Smooth muscle cell (in vitro differentiated cells): ENCODE results near the gene PRR11. TPM values are rescaled to one million over a fixed set of nuclear protein-coding genes. Genes with fewer than 3 reads are reported as not detected.
"Not testable (repeated sequence)": the region's sequence is repeated elsewhere in the genome, so short reads cannot be mapped to it uniquely, and the experiment has no call there.

Experiments
- DNase-seq: peaks from one replicate; lab custom pipeline; 2025; ENCODE audit not compliant: unreplicated experiment; lab: John Stamatoyannopoulos, UW
- H2AFZ ChIP-seq: fragments of 200-600 bp; sonication (generic); 2 replicates; pipeline ENCODE4 v1.6.0; 2016; ENCODE audit warnings: antibody characterized with exemption, low read depth, mild to moderate bottlenecking
- H3F3A ChIP-seq: fragments of 200-600 bp; sonication (generic); 2 replicates; pipeline ENCODE4 v1.6.0; 2017; ENCODE audit warnings: antibody characterized with exemption, low read depth
- H3K27ac ChIP-seq: fragments of 200-600 bp; sonication (generic); 2 replicates; pipeline ENCODE4 v1.5.1; 2016; ENCODE audit warnings: low read depth, mild to moderate bottlenecking
- H3K27me3 ChIP-seq: fragments of 200-600 bp; sonication (generic); 2 replicates; pipeline ENCODE4 v1.6.1; 2016; ENCODE audit warnings: low read depth, mild to moderate bottlenecking
- H3K36me3 ChIP-seq: fragments of 200-600 bp; sonication (generic); 2 replicates; pipeline ENCODE4 v1.5.1; 2016; ENCODE audit warnings: low read depth
- H3K4me1 ChIP-seq: fragments of 200-600 bp; sonication (generic); 2 replicates; pipeline ENCODE4 v1.5.1; 2016; ENCODE audit warnings: low read depth
- H3K4me2 ChIP-seq: fragments of 200-600 bp; sonication (generic); 2 replicates; pipeline ENCODE4 v1.6.0; 2016; ENCODE audit warnings: mild to moderate bottlenecking
- H3K4me3 ChIP-seq: fragments of 200-600 bp; sonication (generic); 2 replicates; pipeline ENCODE4 v1.5.1; 2016; ENCODE audit warnings: mild to moderate bottlenecking
- H3K79me2 ChIP-seq: fragments of 200-600 bp; sonication (generic); 2 replicates; pipeline ENCODE4 v1.6.0; 2016; ENCODE audit warnings: low read depth, mild to moderate bottlenecking
- H3K9ac ChIP-seq: fragments of 200-600 bp; sonication (generic); 2 replicates; pipeline ENCODE4 v1.6.0; 2016; ENCODE audit warnings: low read depth
- H3K9me3 ChIP-seq: fragments of 200-600 bp; sonication (generic); replicated peaks from 2 replicates; pipeline ENCODE4 v1.5.1; 2016; ENCODE audit warnings: low read depth
- H4K20me1 ChIP-seq: fragments of 200-600 bp; sonication (generic); 2 replicates; pipeline ENCODE4 v1.6.0; 2016; ENCODE audit warnings: low read depth
- CTCF ChIP-seq: fragments of 200-600 bp; sonication (generic); IDR thresholded peaks from 2 replicates; pipeline ENCODE4 v1.5.1; 2017; ENCODE audit warnings: borderline replicate concordance, mild to moderate bottlenecking, antibody characterized with exemption; ENCODE audit not compliant: insufficient read depth, poor library complexity, severe bottlenecking
- WGBS: methylation state at CpG from one replicate; pipeline ENCODE4 v1.1.7; 2016; ENCODE audit warnings: low lambda C conversion rate; 5-methylcytosine and 5-hydroxymethylcytosine counted together
- polyA plus RNA-seq: library from polyadenylated mRNA; unstranded; fragments of >200 nt; fragmentation: Nextera tagmentation; extraction: Ambion mirVana; gene quantifications from 2 replicates; pipeline ENCODE4 v1.2.1, GENCODE V29; 2016
- total RNA-seq: library from RNA; depleted of rRNA; stranded (reverse); fragments of >200 nt; gene quantifications from 2 replicates; pipeline ENCODE4 v1.2.3, GENCODE V29; 2014

PRR11 gene
- total and polyA plus RNA-seq, 2 experiments from 2014 or later: 4.2 to 7.9 TPM

DNA sequence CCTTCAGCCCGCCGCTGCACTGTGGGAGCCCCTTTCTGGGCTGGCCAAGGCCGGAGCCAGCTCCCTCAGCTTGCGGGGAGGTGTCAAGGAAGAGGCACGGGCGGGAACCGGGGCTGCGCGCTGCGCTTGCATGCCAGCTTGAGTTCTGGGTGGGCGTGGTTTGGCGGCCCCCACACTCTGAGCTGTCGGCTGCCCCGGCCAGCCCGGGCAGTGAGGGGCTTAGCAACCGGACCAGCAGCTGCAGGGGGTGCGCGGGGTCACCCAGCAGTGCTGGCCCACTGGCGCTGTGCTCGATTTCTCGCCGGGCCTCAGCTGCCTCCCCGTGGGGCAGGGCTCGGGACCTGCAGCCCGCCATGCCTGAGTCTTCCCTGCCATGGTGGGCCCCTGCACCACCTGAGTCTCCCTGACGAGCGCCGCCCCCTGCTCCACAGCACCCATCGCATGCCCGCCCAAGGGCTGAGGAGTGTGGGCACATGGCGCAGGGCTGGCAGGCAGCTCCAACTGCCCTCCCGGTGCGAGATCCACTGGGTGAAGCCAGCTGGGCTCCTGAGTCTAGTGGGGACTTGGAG is 17.0 kb downstream of the PRR11 start:
- H3K79me2 ChIP-seq: peaks cover under 1% of the 10 kb centered on the region
- H3K9ac ChIP-seq: no peak overlapping the region
- DNase-seq: no peak
- H3K27ac ChIP-seq: no peak overlapping the region
- H3K36me3 ChIP-seq: no peaks in the 10 kb centered on the region
- no peaks in the 10 kb centered on the region for H3F3A ChIP-seq
- H2AFZ ChIP-seq: no peak overlapping the region
- no peak overlapping the region for H3K4me2 ChIP-seq
- TF ChIP-seq CTCF: no peak
- H3K9me3 ChIP-seq: no peaks in the 10 kb centered on the region
- no peaks in the 10 kb centered on the region for H4K20me1 ChIP-seq
- no peak overlapping the region for H3K4me3 ChIP-seq
- 98% methylated on average over 33 of the region's 33 CpGs for WGBS
- no peaks in the 10 kb centered on the region for H3K27me3 ChIP-seq
- H3K4me1 ChIP-seq: no peaks in the 10 kb centered on the region

DNA sequence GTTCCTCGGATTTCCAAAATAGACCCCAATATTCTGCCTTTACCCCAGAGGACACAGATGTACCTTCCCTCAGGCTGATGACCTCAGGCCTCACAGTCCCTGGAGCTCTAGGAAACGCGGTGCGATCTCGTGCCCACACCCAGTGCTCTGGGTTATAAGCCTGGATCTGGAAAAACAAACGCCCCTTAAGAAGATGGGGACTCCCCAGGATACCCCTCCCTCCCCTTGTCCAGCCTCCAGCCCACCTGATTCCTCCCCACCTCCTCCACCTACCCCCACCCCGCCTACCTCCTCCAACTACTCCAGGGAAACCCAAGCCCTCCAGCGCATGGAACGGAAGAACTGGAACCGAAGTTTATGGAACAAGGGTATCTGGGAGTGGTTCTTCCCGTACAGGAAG is 19.1 kb downstream of the PRR11 start:
- H2AFZ ChIP-seq: no peak overlapping the region
- H3K36me3 ChIP-seq: no peaks in the 10 kb centered on the region
- over 99% methylated on average over 11 of the region's 11 CpGs for WGBS
- H3F3A ChIP-seq: no peaks in the 10 kb centered on the region
- H3K4me3 ChIP-seq: no peak overlapping the region
- no peaks in the 10 kb centered on the region for H3K27me3 ChIP-seq
- H3K27ac ChIP-seq: no peak overlapping the region
- H3K4me2 ChIP-seq: no peak overlapping the region
- no peaks in the 10 kb centered on the region for H3K4me1 ChIP-seq
- DNase-seq: no peak
- H4K20me1 ChIP-seq: no peaks in the 10 kb centered on the region
- H3K79me2 ChIP-seq: no peaks in the 10 kb centered on the region
- TF ChIP-seq CTCF: no peak
- no peaks in the 10 kb centered on the region for H3K9me3 ChIP-seq
- no peak overlapping the region for H3K9ac ChIP-seq

GRCh38 chr17:59175076-59175475 is 19.5 kb downstream of the PRR11 start:
- H3K4me2 ChIP-seq: no peak overlapping the region
- H3K27ac ChIP-seq: no peak overlapping the region
- no peak overlapping the region for H3K9ac ChIP-seq
- H4K20me1 ChIP-seq: no peaks in the 10 kb centered on the region
- no peaks in the 10 kb centered on the region for H3K27me3 ChIP-seq
- WGBS: 98% methylated on average over 7 of the region's 7 CpGs
- H3K9me3 ChIP-seq: no peaks in the 10 kb centered on the region
- H2AFZ ChIP-seq: no peak overlapping the region
- no peak overlapping the region for H3K4me3 ChIP-seq
- H3K36me3 ChIP-seq: no peaks in the 10 kb centered on the region
- no peak for DNase-seq
- TF ChIP-seq CTCF: no peak
- H3F3A ChIP-seq: no peaks in the 10 kb centered on the region
- no peaks in the 10 kb centered on the region for H3K4me1 ChIP-seq
- H3K79me2 ChIP-seq: no peaks in the 10 kb centered on the region

- Histone ChIP-seq H3F3A (no peaks in the 10 kb centered on the region), H4K20me1 (no peaks in the 10 kb centered on the region), H2AFZ (no peak overlapping the region), H3K4me3 (no peak overlapping the region), H3K4me1 (no peaks in the 10 kb centered on the region), H3K36me3 (no peaks in the 10 kb centered on the region), H3K79me2 (no peaks in the 10 kb centered on the region), H3K27me3 (no peaks in the 10 kb centered on the region), H3K4me2 (no peak overlapping the region), H3K9me3 (no peaks in the 10 kb centered on the region), H3K27ac (no peak overlapping the region), H3K9ac (no peak overlapping the region)
- no peak for TF ChIP-seq CTCF
- 93% methylated on average over 7 of the region's 7 CpGs for WGBS
- no peak for DNase-seq
Measured at GRCh38 chr17:59178266-59178985, 22.9 kb downstream of the PRR11 start.

- H3K79me2 ChIP-seq, H2AFZ ChIP-seq, H3K4me2 ChIP-seq, H3F3A ChIP-seq, H3K9ac ChIP-seq, H3K36me3 ChIP-seq, H3K4me1 ChIP-seq, DNase-seq, H3K4me3 ChIP-seq, H4K20me1 ChIP-seq, H3K27ac ChIP-seq, H3K9me3 ChIP-seq, H3K27me3 ChIP-seq: not testable (repeated sequence)
- 96% methylated on average over 11 of the region's 11 CpGs for WGBS
Measured at GRCh38 chr17:59179601-59180000, 24.1 kb downstream of the PRR11 start.
